UCSD-AML1 (cell line): ENCODE data around the gene NADK2.
A peak's percentile ranks its signal among the peaks of the same experiment; 100 is the strongest.
"Not testable (repeated sequence)": the region's sequence is repeated elsewhere in the genome, so short reads cannot be mapped to it uniquely, and the experiment has no call there.

ENCODE experiments used
- DNase-seq: peaks from one replicate; lab custom pipeline; 2025; ENCODE audit not compliant: unreplicated experiment; lab: John Stamatoyannopoulos, UW

The NADK2 gene, protein sequence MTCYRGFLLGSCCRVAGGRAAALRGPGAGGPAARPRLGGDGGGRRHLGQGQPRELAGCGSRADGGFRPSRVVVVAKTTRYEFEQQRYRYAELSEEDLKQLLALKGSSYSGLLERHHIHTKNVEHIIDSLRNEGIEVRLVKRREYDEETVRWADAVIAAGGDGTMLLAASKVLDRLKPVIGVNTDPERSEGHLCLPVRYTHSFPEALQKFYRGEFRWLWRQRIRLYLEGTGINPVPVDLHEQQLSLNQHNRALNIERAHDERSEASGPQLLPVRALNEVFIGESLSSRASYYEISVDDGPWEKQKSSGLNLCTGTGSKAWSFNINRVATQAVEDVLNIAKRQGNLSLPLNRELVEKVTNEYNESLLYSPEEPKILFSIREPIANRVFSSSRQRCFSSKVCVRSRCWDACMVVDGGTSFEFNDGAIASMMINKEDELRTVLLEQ

DNA sequence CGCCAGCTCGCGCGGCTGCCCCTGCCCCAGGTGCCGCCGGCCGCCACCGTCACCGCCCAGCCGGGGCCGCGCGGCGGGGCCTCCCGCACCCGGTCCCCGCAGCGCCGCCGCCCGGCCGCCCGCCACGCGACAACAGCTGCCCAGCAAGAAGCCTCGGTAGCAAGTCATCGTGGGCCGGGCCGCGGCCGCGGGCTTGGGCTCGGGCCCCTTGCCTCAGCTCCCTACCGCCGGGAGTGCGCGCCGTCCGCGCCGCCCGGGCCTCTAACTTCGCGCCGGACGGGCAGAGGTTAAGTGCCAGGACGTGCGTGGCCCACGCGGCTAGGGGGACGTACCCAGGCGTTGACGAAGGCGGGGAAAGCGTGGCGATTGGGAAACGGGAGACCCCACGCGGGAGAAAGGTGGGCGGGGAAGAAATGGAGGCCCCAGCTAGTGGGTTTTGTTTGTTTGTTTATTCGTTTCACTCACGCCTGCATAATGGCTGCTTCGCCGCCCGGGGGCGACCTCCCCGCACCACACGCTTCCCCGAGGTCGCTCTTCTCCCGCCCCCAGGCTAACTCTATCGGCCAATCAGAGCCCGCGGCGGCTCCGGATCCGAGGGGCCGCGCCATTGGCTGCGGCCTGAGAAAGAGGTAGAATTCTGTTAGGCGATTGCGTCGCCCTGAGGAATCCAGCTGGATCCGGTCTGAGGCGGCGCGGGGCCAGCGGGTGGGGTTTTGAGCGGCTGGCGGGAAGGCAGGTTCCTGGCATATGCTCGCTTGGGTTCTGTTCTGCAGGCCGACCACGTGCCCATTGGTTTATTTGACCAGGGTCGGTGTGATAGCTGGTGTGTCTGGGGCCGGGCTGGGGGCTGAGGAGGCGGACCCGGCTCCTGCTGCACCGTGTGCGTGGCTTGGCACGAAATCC, at the start of gene NADK2:
Gene NADK2, minus strand, starts transcription at position 295 of the 903 bp plus-strand sequence. Its CDS starts 127 bp downstream, at position 168.
- peak; percentile 96 for DNase-seq

DNA sequence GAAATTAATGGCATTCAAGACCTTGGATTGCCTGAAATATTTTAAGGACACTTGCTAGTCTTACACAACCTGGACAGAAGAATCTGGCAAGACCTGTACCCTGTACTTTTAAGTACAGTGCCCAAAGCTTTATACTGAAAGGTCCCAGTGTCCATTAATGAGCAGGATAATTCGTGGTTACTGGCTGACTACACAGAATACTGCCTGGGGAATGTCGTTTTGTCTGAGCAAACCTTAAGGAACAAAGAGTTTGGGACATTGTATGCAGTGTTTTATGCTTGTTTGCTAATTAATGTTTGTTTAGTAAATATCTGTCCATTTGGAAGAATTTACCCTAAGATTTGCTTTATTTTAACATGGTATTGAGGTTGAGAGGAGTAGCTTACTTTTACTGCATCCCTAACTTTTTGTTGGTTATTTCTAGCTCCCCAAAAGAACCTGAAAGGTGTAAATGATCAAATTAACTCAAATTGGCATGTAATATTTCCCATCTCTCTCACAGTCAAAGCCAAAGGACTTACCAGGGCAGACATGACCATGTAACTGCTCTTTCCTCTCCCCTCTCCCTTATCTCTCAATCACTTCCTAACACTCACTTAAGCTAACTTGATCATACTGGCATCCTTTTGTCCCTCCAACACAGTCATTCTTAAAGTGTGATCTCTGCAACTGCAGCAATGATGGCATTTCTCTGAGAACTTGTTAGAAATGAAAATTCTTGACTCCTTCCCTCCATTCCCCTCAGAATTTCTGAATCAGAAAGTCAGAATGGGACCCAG, 44.3 kb upstream of the NADK2 start:
- DNase-seq = no peak

- not testable (repeated sequence) for DNase-seq
These were observed 42.0 kb upstream of the NADK2 start for GRCh38 chr5:36283775-36284174.

DNA sequence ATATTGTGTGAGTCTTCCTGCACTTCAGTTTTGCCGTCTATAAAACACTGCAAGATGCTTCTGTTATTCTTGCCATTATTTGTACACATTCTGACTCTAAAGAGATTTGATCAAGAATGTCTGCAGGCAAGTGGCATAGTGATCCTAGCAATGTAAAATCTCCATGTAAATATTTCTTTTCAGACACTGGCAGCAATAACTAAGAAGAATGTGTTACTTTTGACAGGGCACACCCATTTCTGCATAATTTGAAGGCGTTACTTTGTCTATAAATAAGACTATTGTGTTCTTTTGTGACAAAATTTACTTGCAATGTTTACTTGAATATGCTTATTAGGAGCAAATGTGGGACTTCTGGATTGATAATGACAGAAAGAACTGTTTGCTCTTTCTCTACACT, 39.9 kb upstream of the NADK2 start:
- DNase-seq = no peak

DNA sequence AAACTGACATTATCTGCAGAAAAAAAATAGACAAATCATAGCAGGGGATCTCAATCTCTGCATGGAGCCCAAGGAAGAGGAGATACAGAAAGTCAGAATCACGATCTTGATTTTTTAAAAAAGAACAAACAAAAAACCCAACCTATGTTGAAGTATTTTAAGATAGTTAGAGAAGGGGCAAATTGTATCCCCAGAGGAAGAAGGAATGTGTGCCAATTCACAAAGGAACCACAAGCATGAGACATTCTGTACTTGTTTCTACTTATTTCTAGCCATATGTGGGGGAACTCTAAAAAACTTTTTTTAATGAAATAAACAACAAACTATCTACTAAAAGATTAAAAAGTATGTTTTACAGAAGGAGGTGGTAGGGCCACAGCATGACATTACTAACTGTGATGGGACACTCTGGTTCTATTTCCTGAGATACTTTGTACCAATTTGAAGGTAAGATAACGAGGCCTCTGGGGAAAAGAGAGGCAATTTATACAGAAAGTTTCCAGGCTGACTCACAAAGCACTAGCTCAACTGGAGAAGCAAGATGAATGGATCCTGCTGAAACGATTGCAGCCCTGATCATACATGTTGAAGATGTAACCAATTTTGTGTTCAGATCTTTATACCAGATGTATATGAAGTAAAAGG, 37.5 kb upstream of the NADK2 start:
- no peak for DNase-seq

DNA sequence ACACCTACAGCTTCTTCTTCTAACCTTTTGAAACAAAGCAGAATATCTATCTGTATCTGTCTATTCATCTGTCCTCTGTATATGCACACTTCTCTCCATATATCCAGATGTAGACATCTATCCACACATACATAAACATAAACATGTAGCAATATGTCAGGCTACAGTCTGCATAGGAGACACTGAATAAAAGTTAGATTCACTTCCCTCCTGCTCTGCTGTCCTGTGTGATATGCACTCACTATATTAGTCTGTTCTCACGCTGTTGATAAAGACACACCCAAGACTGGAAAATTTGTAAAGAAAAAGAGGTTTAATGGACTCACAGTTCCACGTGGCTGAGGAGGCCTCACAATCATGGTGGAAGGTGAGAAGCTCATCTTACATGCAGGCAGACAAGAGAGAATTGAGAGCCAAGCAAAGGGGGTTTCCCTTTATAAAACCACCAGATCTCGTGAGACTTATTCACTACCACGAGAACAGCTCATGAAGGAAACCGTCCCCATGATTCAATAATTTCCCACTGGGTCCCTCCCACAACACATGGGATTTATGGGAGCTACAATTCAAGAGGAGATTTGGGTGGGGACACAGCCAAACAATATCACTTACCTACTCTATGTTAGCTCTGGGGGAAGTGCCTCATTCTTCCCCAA, 35.9 kb upstream of the NADK2 start:
- DNase-seq = no peak

- DNase-seq = no peak
These were observed 35.1 kb upstream of the NADK2 start for GRCh38 chr5:36276864-36277263.

DNA sequence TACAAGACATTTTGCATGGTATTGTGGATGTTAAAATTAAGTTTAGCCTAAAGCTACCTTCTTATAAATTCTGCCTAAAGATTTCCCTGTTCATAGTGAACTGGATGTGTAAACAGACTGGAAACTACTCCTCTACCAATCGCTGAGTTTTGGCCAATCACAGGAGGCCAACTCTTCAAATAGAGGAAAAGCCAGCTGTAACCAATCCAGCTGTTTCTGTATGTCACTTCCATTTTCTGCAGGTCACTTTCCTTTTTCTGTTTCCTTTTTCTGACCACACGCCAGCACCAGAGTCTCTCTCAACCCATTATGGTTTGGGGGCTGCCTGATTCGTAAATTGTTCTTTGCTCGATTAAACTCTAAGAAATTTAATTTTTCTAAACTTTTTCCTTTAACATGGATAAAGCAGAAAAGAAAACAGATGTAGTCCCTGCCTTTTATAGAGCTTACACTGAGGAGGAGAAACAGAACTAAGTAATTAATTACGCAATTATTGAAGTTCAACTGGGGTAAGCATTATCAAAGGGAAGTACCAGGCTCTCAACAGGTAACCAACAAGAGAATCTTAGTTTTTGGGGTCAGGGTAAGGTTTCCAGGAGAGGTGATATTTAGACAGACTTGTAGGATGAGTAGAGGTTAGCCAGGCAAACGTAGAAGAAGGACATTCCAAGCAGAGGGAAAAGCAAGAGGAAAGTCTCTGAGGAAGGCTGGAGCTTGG, 32.2 kb upstream of the NADK2 start:
- DNase-seq = no peak

- no peak for DNase-seq
These were observed 30.5 kb upstream of the NADK2 start for GRCh38 chr5:36272136-36272690.

DNA sequence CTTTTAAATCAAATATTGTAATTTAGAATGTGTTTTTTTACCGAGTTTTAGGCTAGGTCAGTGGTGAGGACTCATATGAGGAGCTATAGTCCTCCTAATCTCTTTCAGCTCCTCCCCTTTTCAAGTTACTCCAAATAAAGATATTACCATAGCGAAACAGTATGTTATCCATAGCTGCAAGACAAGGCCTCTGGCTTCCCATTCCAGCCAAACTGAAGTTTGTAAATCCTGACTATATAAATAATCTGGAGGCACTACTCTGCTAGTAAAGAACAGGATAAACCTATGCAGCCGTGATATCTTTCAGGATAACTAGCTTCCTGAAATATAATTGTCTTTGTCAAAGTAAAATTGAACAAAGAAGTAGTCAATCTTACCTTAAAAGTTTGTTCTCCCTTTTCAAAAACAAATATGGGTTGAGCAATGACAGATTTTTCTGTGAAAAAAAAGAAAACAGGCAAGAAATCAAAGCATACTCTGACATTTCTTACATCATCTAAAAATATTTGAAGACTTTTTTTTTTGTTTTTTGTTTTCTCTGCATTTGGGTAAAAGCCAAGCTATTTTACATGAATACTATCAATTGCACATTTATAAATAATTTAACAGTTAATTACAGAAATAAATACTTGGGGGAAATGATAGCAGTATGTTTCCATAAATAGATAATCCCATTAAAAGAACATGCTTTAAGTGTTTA, 29.3 kb upstream of the NADK2 start:
- DNase-seq = no peak

- DNase-seq = no peak
These were observed 28.4 kb upstream of the NADK2 start for GRCh38 chr5:36270175-36270574.

DNA sequence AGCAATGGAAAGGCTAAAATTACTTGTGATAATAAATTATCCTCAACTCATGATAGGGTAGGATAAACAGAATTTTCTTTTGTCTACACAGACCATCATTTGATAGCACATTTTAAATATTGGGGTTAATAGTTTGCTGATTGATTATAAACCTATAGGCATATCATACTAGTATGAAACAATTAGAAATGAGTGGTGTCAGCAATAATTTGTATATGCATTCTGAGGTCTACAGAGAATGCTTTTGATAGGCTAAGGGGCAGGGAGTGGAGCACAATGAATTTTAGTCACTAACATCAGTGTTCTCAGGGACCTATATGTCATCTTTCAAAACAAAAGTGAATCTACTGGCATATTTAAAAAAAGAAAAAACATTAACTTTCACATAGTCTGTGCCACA, 27.8 kb upstream of the NADK2 start:
- no peak for DNase-seq

DNA sequence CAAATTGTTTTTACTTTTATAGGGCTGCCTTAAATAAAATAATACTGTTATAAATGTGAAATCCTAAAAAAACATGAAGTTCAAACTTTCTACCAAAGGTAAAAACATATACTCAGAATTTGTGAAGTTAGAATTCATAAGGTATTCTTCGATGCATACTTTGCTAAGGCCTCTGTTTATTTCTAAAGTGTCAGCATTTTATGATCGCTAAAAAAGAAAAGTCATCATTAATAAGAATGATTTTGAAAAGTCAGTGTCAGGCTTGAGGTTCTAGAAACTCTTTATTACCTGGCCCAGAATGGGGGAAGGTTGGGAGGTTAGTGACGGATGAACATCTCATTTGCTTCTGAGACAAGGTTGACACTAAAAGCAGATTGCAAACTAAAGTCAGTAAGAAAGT, 26.2 kb upstream of the NADK2 start:
- no peak for DNase-seq

GRCh38 chr5:36264202-36264760, 22.6 kb upstream of the NADK2 start:
- DNase-seq = no peak

- no peak for DNase-seq
These were observed 19.5 kb upstream of the NADK2 start for GRCh38 chr5:36261186-36261585.

- no peak for DNase-seq
These were observed 11.8 kb upstream of the NADK2 start for GRCh38 chr5:36253575-36253974.

DNA sequence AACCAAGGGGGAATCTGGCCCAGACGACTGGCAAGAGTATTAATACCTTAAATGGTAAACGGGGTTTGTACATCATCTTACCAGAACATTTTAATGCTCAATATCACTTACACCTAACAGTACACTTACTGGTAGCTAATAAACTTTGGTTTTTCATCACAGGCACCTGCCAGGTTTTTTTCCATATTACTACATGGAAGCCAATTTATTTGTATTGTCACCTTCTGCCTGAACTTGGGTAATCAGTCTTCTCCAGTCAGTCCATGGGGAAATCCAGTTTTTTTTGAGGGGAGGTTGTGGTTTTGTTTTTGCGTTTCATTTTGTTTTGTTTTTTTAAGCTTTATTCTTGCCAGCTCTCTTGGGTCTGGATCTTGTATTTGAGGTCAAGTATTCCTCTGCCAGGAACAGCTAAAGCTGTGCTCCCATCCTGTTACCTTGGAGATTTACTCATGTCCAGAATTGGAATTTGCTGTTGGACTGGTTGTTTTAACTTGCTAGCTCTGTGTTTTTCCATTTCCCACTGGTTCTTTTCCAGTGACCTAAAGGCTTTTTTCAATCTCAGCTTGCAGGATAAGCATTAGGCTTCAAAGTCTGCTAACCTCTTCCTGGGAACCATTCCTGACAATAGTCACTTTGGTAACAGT, 11.1 kb upstream of the NADK2 start:
- DNase-seq = no peak

DNA sequence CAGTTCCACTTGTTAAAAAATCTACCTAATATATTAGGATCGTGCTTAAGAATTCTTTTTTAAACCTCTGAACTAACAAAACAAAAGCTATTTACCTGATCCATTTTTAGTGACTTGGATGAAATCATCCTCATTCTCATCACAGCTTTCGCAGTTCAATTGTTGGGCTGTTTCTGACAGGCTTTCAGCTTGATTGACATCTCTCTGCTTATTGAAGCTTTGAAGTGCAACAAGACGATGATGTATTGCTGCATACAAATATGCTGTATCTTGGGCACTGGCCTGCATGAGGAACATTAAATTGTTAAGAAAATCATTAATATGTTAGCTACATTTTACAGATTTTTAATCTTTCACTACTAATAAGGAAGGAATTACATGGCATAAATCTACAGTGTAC, 9.5 kb upstream of the NADK2 start:
- no peak for DNase-seq
